ENCODE data around the gene ZBTB44.
"Not testable (repeated sequence)": the region's sequence is repeated elsewhere in the genome, so short reads cannot be mapped to it uniquely, and the experiment has no call there.

ZBTB44 gene

GRCh38 chr11:130247319-130247718 is 67.4 kb downstream of the ZBTB44 start:
- DNase-seq (ENCODE audit: low read depth in 2 of 2): no peak

- no peak for DNase-seq (ENCODE audit: low read depth in 2 of 2)
These were observed 68.0 kb downstream of the ZBTB44 start for GRCh38 chr11:130246738-130247137.

DNA sequence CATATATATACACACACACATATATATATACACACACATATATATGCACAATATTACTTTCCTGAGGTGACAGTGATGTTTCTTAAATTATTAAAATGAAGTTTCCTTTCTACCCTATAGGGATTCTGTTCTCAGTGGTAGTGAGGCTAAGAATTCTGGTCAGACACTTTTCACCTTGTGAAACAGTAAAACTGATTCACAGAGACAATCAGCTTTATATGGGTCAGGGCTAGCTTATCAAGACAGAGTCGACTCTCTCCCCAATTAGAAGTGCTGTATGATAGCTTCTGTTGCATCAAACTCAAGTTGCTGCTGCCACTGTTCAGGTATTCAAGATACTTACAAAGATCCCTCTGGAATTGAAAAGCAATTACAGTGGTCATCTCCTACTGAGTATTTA is 68.4 kb downstream of the ZBTB44 start:
- DNase-seq (ENCODE audit: low read depth in 2 of 2): no peak

- DNase-seq (ENCODE audit: low read depth in 2 of 2): not testable (repeated sequence)
These were observed 69.3 kb downstream of the ZBTB44 start for GRCh38 chr11:130245375-130245774.

- no peak for DNase-seq (ENCODE audit: low read depth in 2 of 2)
These were observed 69.9 kb downstream of the ZBTB44 start for GRCh38 chr11:130244848-130245247.

- DNase-seq (ENCODE audit: low read depth in 2 of 2): no peak
These were observed 70.9 kb downstream of the ZBTB44 start for GRCh38 chr11:130243816-130244215.

DNA sequence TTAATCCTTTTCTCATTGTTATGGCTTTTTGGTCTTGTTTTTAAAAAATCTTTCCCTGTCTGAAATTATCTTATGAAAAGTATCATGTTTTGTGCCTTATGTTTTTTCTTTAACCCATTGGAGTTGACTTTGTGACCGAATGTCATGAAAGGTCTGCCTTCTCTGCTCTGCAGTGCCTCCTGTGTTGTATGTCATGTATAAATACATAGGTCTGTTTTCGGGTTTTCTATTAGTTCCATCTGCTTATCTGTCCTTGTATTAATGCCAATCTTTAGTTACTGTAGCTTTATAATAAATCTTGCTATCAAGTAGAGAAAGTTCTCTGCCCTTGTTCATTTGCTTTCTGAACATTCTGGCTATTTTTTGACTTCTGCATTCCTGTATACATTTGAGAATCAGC is 73.0 kb downstream of the ZBTB44 start:
- DNase-seq (ENCODE audit: low read depth in 2 of 2): no peak

- DNase-seq (ENCODE audit: low read depth in 2 of 2): no peak
These were observed 77.3 kb downstream of the ZBTB44 start for GRCh38 chr11:130237282-130238006.

- no peak for DNase-seq (ENCODE audit: low read depth in 2 of 2)
These were observed 80.4 kb downstream of the ZBTB44 start for GRCh38 chr11:130234315-130234714.

DNA sequence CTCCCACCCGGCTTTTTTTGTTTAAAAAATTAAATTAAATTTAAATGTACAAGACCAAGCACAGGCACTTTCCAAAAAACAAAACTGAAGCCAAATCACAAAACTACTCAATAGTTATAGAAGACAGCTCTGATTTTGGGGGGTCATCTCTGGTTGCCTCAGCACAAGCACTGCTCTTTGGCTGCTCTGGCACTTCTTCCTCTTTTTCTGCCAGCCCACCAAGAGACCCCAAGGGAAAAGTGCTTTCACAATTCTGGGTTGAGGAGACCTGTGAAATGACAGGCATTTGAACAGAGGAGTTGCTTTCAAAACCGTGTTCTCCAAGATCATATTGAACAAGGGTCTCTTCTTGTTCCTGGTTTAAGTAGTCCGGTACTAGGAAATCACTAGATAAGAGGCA is 80.8 kb downstream of the ZBTB44 start:
- not testable (repeated sequence) for DNase-seq (ENCODE audit: low read depth in 2 of 2)

DNA sequence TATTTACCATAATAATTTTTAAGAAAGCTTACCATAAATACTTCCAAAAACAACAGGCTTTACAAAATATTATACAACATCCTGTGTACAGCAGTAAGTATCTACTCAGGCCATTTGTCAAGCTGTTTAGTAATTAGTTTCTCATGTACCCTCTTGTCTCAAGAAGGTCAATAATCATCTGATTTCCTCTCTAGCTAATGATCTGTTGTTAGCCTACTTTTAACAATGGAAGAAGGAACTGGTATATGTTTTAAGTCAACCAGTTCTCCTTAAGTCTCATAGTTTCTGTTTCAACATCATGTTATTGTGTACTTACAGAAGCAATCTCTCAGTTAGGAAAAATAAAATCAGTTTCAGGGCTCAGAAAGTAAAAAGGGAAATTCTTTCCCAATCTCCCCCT is 81.2 kb downstream of the ZBTB44 start:
- not testable (repeated sequence) for DNase-seq (ENCODE audit: low read depth in 2 of 2)

GRCh38 chr11:130227373-130227772 is 87.3 kb downstream of the ZBTB44 start:
- DNase-seq (ENCODE audit: low read depth in 2 of 2): no peak

DNA sequence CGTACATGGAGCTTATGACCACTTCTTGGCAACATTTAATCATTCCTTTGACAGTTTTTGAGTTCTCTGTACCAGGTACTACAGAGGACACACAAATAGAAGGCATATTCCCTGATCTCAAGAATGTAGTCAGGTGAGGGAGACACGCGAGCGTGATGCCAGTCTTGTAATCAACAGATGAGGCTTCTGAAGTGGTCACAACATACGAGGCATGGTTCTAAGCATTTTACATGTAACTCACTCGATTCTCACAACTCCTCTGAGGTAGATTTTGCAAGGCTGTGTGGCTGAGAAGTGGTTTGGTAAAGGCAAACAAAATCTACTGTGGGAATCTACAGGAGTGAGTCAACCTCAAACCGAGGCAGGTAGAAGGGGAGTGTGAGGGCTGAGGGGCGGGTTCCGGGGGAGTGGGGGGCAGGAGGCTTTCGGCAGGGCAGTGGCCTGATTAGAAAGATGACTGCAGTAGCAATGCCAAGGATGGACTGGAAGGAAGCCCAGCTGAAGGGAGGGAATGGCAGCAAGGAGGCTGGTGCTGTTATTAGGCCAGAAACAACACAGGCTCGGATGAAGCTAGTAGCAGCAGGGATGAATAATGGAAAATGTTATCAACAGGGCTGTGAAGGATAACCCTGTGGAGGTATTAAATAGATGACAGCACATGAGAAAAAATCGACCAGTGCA is 91.3 kb downstream of the ZBTB44 start:
- DNase-seq (ENCODE audit: low read depth in 2 of 2): no peak

GRCh38 chr11:130220311-130221035 is 94.2 kb downstream of the ZBTB44 start:
- DNase-seq (ENCODE audit: low read depth in 2 of 2): no peak

- DNase-seq (ENCODE audit: low read depth in 2 of 2): no peak
These were observed 95.6 kb downstream of the ZBTB44 start for GRCh38 chr11:130219148-130219547.

GRCh38 chr11:130218501-130219070 is 96.1 kb downstream of the ZBTB44 start:
- DNase-seq (ENCODE audit: low read depth in 2 of 2): no peak

- no peak for DNase-seq (ENCODE audit: low read depth in 2 of 2)
These were observed 97.3 kb downstream of the ZBTB44 start for GRCh38 chr11:130217133-130218031.

DNA sequence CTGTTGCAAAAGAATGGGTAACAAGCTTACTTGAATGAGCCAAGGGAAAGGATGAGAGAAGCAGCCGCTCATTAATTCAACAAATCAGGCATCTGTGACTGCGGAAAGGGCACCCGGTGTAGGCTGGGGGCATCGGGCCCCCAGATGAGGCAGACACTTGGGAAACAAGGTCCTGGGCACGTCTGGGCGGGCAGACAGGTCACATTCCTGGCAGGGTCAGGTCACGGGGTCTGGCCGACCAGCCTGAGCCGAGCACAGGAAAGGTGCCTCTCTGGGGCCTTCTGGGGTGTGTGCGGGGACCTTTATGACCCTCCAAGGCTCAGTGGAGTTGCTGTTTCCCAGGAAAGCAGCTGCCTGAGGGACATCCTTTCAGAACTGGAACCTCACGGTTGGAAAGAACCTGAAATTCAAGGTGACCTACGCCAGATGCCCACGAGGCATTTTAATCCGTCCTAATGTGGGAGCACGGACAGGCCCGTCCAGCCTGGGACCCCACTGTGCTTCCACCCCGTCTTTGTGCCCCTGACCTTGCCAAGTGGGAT is 98.1 kb downstream of the ZBTB44 start:
- no peak for DNase-seq (ENCODE audit: low read depth in 2 of 2)

- DNase-seq (ENCODE audit: low read depth in 2 of 2): no peak
These were observed 98.5 kb downstream of the ZBTB44 start for GRCh38 chr11:130216221-130216550.

- no peak for DNase-seq (ENCODE audit: low read depth in 2 of 2)
These were observed 99.0 kb downstream of the ZBTB44 start for GRCh38 chr11:130215531-130216220.

All from fibroblast of skin of left biceps (primary cell).